HG03175 (cell line): ENCODE results near the gene LRRC36.
"Not testable (repeated sequence)": the region's sequence is repeated elsewhere in the genome, so short reads cannot be mapped to it uniquely, and the experiment has no call there.

Experiments
- ATAC-seq: cut with Tn5 transposase; IDR thresholded peaks from one replicate; pipeline ENCODE4 v1.9.1; 2021; ENCODE audit warnings: mild to moderate bottlenecking, moderate library complexity; ENCODE audit not compliant: unreplicated experiment

LRRC36 gene

GRCh38 chr16:67341250-67341649 is 14.6 kb downstream of the LRRC36 start:
- ATAC-seq, result no peak

GRCh38 chr16:67342616-67343015 is 16.0 kb downstream of the LRRC36 start:
- no peak for ATAC-seq

- ATAC-seq, result no peak
These were observed 18.8 kb downstream of the LRRC36 start for GRCh38 chr16:67345401-67345800.

GRCh38 chr16:67346341-67346740 is 19.7 kb downstream of the LRRC36 start:
- no peak for ATAC-seq

- ATAC-seq, result no peak
These were observed 22.6 kb downstream of the LRRC36 start for GRCh38 chr16:67349172-67349571.

GRCh38 chr16:67350324-67350723 is 23.7 kb downstream of the LRRC36 start:
- ATAC-seq, result no peak

GRCh38 chr16:67352463-67352862 is 25.8 kb downstream of the LRRC36 start:
- ATAC-seq, result not testable (repeated sequence)

GRCh38 chr16:67356396-67356795 is 29.8 kb downstream of the LRRC36 start:
- ATAC-seq, result no peak

GRCh38 chr16:67357561-67357960 is 30.9 kb downstream of the LRRC36 start:
- ATAC-seq, result no peak

- not testable (repeated sequence) for ATAC-seq
These were observed 33.1 kb downstream of the LRRC36 start for GRCh38 chr16:67359540-67360269.

- no peak for ATAC-seq
These were observed 34.4 kb downstream of the LRRC36 start for GRCh38 chr16:67361038-67361437.

- ATAC-seq, result no peak
These were observed 38.1 kb downstream of the LRRC36 start for GRCh38 chr16:67364600-67365235.

- ATAC-seq, result no peak
These were observed 44.0 kb downstream of the LRRC36 start for GRCh38 chr16:67370661-67371060.

GRCh38 chr16:67372664-67373063 is 46.0 kb downstream of the LRRC36 start:
- no peak for ATAC-seq

- not testable (repeated sequence) for ATAC-seq
These were observed 49.4 kb downstream of the LRRC36 start for GRCh38 chr16:67376012-67376411.

- ATAC-seq, result no peak
These were observed 52.0 kb downstream of the LRRC36 start for GRCh38 chr16:67378642-67379041.

- ATAC-seq, result no peak
These were observed 56.7 kb downstream of the LRRC36 start for GRCh38 chr16:67383284-67383683.

GRCh38 chr16:67384778-67385510 is 58.3 kb downstream of the LRRC36 start:
- ATAC-seq, result no peak

- ATAC-seq, result no peak
These were observed 60.3 kb downstream of the LRRC36 start for GRCh38 chr16:67386861-67387455.

GRCh38 chr16:67387479-67388079 is 61.0 kb downstream of the LRRC36 start:
- no peak for ATAC-seq

GRCh38 chr16:67388191-67388590 is 61.6 kb downstream of the LRRC36 start:
- ATAC-seq, result no peak
